Measurements from ENCODE around the gene ARL6IP1.
"Not testable (repeated sequence)": the region's sequence is repeated elsewhere in the genome, so short reads cannot be mapped to it uniquely, and the experiment has no call there.

The ARL6IP1 gene

DNA sequence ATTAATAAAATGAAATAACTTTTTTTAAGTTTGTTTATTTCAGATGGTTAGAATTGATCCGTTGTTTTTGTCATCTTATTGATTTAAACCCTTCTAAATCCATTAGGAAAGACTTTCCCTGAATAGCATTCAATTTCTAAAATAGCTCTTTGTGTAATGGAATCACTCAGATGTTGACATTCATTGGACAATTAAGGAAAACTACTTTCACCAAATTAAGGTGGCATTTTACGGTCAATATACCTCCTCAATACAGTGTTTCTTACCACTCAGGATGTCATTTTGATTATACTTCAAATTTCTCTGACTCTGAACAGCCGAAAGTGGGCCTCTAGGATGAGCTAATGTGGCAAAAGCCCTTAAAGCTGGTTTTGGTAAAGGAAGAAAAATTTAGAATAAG is 1.8 kb downstream of the ARL6IP1 start:
- no peak for DNase-seq (ENCODE audit: low spot score)

DNA sequence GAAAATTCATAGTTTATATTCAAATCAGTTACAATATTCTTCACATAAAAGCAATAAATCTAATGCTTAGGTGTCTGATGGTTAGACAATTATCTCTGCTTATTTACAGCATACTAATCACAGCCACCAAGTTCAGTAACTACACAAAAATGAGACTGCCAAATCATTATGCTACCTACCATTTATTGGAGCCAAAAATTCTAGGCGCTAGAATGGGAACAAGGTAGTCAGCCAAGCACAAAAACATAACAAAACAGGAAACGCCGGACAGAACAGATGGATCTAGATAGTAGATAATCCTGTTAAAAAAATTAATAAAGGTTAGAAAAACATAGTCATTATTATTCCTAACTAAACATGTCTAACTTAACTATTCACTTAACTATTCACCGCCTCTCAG is 3.6 kb downstream of the ARL6IP1 start:
- DNase-seq (ENCODE audit: low spot score): no peak

GRCh38 chr16:18796377-18796776 is 5.0 kb downstream of the ARL6IP1 start:
- DNase-seq (ENCODE audit: low spot score): no peak

- no peak for DNase-seq (ENCODE audit: low spot score)
Measured at GRCh38 chr16:18792836-18793433, 8.4 kb downstream of the ARL6IP1 start.

DNA sequence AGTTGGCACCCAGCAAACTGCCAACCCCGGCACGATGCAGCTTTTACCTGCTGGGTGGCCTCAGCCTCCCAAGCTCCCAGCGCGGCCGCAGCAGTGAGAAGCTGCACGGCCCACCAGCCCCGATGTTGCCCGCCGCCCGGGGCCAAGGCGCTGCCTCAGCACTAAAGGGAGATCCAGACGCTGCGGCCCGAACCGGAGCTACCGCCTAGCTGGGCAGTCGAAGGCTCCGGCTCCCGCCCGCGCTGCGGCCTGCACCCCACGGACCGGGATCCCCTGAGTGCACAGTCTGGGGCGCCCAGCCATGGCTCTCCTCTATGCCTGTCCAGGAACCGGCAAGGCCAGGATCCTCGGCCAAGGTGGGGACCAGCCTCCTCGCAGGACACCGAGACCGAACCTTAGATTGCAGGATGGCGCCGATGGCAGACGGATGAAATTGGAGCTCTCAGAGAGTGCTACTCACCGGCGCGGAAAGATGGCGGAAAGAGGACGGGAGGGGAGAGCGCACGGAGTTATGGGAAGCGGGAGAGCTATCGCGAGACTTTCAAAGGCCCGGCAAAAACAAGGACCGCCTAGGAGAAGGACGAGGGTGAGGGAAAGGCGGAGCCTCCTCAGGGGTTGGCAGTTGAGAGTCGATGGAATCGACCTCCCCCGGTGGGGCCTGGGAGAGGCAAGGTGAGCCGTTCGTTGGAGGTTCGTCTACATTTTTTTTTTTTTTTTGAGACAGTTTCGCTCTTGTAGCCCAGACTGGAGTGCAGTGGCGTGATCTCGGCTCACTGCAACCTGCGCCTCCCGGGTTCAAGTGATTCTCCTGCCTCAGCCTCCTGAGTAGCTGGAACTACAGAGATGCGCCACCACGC is 11.3 kb downstream of the ARL6IP1 start, which contains the start of gene RPS15A:
Gene RPS15A, minus strand, starts transcription at position 485 of the 857 bp plus-strand sequence. CDS start 1,221 bp downstream, outside the sequence.
- DNase-seq (ENCODE audit: low spot score): peak; percentile 97

- DNase-seq (ENCODE audit: low spot score): no peak
Measured at GRCh38 chr16:18789515-18789849, 11.9 kb downstream of the ARL6IP1 start.

- no peak for DNase-seq (ENCODE audit: low spot score)
Measured at GRCh38 chr16:18788828-18789514, 12.4 kb downstream of the ARL6IP1 start.

GRCh38 chr16:18784917-18785623 is 16.3 kb downstream of the ARL6IP1 start:
- DNase-seq (ENCODE audit: low spot score): no peak

DNA sequence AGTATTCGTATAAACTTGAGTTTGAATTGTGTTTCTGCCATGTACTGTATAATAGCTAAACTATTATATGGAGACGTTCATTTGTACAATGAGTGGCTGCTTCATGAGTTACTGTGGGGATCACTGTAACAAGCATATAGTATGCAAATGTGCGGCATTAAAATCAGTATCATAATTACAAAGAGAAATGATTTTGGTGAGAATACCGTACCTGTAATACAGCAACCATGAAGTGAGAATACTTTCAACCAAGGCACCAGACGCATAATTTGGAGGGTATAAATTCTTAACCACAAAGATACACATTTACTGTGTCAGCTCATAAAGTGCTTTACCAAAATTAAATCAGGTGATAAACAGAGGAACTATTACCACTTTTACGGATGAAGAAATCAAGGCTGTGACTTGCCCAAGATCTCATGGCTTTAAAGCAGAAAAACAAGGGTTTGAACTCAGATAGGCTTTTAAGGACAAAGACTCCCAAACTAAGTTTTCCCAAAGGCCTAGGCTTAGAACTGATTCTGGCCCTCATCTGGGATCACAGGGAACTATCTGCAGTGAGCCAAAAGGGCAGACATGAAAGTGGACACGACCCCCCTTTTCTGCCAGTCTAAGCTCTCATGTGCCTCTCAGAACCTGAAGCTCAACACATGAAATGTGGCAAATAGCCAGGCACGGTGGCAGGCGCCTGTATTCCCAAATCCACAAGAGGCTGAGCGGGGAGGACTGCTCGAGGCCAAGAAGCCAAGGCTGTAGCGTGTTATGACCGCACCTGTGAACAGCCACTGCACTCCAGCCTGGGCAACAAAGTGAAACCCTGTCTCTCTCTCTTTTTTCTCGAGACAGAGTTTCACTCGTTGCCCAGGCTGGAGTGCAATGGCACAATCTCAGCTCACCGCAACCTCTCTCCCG is 17.7 kb downstream of the ARL6IP1 start:
- no peak for DNase-seq (ENCODE audit: low spot score)

DNA sequence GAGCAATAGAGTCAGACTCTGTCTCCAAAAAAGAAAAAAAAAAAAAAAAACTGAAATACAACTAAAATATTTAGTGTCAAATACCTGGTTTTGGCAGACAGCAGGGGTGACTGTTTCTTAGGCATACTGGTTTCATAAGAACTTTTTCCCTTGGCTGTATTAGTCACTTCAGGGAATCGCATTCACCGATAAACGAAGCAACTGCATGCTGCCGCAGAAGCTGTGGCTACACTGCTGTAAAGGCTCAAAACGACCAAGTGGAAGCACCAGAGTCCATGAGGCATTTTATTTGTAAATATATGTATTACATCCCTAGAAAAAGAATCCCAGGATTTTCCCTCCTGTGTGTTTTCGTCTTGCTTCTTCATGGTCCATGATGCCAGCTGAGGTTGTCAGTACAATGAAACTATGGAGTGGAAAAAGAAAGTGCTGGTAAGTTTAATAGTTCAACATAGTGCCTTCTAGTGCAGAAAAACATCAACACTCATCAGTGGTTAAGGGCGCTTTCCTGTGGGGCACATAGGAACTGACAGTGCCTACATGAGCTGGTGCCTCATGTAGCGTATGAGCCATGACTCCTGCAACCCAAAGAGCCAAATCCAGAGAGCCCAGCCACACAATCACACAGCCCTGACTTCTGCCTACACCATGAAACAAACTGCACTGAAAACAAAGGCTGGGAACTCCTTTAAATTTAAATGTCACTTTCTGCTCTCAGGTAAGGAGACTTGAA is 18.5 kb downstream of the ARL6IP1 start:
- no peak for DNase-seq (ENCODE audit: low spot score)

DNA sequence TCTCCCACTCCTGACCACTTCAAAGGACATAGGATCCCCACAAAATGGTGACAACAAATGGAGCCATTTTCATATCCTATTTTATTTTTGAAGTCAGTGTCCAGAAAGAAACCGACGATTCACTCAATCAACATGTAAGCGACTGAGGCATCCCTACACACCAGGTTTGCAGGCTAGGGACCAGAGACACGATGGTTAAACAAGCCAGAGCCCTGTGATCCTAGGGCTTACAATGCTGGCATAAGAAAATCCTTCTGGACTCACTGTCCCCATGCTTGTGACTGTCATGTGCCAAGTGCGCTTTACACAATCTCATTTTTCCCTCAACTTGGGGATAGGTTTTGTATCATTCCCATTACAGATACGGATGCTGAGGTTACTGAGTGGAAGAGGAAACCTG is 20.1 kb downstream of the ARL6IP1 start:
- DNase-seq (ENCODE audit: low spot score): not testable (repeated sequence)

- DNase-seq (ENCODE audit: low spot score): not testable (repeated sequence)
Measured at GRCh38 chr16:18780460-18781026, 20.8 kb downstream of the ARL6IP1 start.

- not testable (repeated sequence) for DNase-seq (ENCODE audit: low spot score)
Measured at GRCh38 chr16:18777664-18778063, 23.7 kb downstream of the ARL6IP1 start.

DNA sequence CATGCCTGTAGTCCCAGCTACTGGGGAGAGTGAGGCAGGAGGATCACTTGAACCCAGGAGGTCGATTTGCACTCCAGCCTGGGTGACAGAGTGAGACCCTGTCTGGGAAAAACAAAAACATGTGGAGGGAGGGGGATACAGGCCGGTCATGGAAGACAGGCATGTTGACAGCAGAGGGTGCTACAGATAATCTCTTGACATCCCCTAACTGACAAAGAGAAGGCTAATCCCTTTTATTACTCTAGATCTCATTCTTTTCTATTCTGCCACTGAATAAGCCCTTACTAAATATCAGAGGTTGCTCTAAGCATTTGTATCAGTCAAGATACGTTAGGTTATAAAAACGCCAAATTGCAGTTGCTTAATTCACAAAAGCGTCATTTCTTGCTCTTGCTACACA is 25.0 kb downstream of the ARL6IP1 start:
- DNase-seq (ENCODE audit: low spot score): not testable (repeated sequence)

DNA sequence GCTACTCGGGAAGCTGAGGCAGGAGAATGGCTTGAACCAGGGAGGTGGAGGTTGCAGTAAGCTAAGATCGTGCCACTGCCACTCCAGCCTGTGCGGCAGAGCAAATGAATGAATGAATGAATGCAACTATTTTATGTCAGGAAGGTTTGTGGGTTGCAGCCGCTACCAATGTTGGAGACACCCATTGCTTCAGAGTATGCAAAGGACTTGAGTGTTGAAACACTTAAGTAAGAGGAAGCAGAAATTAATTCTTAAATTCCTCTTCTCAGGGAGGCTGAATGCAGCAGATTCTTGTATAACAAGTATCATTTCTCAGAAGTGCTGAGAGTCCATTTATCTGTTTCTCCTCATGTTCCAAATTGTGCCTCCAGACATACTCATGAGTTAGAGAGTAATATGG is 26.7 kb downstream of the ARL6IP1 start:
- DNase-seq (ENCODE audit: low spot score): not testable (repeated sequence)

DNA sequence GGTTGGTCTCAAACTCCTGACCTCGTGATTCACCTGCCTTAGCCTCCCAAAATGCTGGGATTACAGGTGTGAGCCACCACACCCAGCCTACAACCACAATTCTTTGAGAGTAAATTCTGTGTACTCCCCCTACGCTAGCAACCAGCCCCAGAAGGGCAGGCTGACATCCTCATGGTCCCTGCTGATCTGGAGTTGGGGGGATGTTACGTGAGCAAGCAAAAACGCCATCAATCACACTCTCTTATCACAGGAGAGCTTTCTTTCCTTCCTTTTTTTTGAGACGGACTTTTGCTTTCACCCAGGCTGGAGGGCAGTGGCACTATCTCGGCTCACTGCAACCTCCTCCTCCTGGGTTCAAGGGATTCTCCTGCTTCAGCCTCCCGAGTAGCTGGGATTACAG is 29.2 kb downstream of the ARL6IP1 start:
- not testable (repeated sequence) for DNase-seq (ENCODE audit: low spot score)

DNA sequence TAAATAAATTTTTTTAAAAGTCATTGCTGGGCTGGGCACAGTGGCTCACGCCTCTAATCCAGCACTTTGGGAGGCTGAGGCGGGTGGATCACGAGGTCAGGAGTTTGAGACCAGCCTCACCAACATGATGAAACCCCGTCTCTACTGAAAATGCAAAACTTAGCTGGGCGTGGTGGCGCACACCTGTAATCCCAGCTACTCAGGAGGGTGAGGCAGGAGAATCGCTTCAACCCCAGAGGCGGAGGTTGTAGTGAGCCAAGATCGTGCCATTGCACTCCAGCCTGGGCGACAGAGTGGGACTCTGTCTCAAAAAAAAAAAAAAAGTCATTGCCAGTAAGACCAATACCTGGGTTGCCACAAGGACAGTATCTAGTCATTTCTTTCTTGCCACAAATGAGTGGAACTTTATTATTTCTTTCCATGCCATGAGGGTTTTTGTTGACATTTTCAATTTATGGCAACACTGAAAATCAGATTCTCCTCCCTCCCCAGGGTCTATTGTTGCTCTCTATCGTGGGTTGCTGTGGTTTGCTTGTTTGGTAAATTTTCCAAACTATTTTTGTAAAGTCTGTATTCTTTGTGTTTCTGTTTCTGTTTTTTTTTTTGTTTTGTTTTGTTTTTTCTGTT is 30.9 kb downstream of the ARL6IP1 start:
- DNase-seq (ENCODE audit: low spot score): not testable (repeated sequence)

- DNase-seq (ENCODE audit: low spot score): not testable (repeated sequence)
Measured at GRCh38 chr16:18767217-18767616, 34.1 kb downstream of the ARL6IP1 start.

GRCh38 chr16:18762713-18763112 is 38.6 kb downstream of the ARL6IP1 start:
- not testable (repeated sequence) for DNase-seq (ENCODE audit: low spot score)

All from SW480 (cell line).